GM12878 (cell line): ENCODE measurements around the gene PODXL2.

Experiments used
- CBFB ChIP-seq: IDR thresholded peaks from 2 replicates; pipeline ENCODE4 v1.6.1; 2016; ENCODE audit warnings: antibody characterized with exemption, low read depth
- EGR1 ChIP-seq, 2 experiments: IDR thresholded peaks; 1 replicate in 1 of 2; 2 replicates in 1 of 2; pipeline ENCODE4 v1.6.1; 2011 to 2012; ENCODE audit warnings: low read depth in 2 of 2, low read length in 2 of 2, borderline replicate concordance in 1 of 2, mild to moderate bottlenecking in 1 of 2, moderate library complexity in 1 of 2
- EP300 ChIP-seq, 2 experiments: fragments of 150-350 bp in 1 of 2; IDR thresholded peaks; 2 replicates each; pipeline ENCODE4 v1.6.1; 2011 to 2012; ENCODE audit warnings: low read depth in 2 of 2, low read length in 2 of 2, borderline replicate concordance in 1 of 2, improper control_type of control experiment in 1 of 2, inconsistent platforms in 1 of 2; ENCODE audit not compliant: control insufficient read depth in 1 of 2
- KDM1A ChIP-seq: fragments of 200-600 bp; sonication (generic); IDR thresholded peaks from 2 replicates; pipeline ENCODE4 v1.6.1; 2016; ENCODE audit warnings: borderline replicate concordance
- KLF5 ChIP-seq: fragments of 450-650 bp; IDR thresholded peaks from 2 replicates; pipeline ENCODE4 v1.6.1; 2014; ENCODE audit warnings: mild to moderate bottlenecking; ENCODE audit not compliant: partially characterized antibody
- TAF1 ChIP-seq: IDR thresholded peaks from 2 replicates; pipeline ENCODE4 v1.6.1; 2011; ENCODE audit warnings: mild to moderate bottlenecking, low read depth, low read length, borderline replicate concordance

- TF ChIP-seq EGR1 (IDR thresholded peaks at IDR 0.05; ENCODE audit: borderline replicate concordance in 1 of 2, low read depth in 2 of 2, low read length in 2 of 2) (no peak), TAF1 (no peak), EP300 (IDR thresholded peaks at IDR 0.05; ENCODE audit: borderline replicate concordance in 1 of 2, control insufficient read depth in 1 of 2, low read depth in 2 of 2, low read length in 2 of 2) (no peak), KDM1A (no peak), KLF5 (no peak), CBFB (no peak)
Measured at GRCh38 chr3:127616836-127617605, 12.0 kb upstream of the PODXL2 start.
